Tibial artery (tissue), 4 donors: ENCODE data around the gene ACRV1.
A peak's percentile ranks its signal among the peaks of the same experiment; 100 is the strongest.

ENCODE experiments used
- DNase-seq, 2 donors: peaks; one replicate each; pipeline ENCODE4 v3.0.0-alpha.2; 2019
- H3K27ac ChIP-seq, 2 donors: fragments of 200-600 bp; sonication (generic) in 1 of 2; 1 replicate in 1 of 2; 2 replicates in 1 of 2; pipeline ENCODE4 v1.5.1; 2018 to 2019; ENCODE audit warnings: mild to moderate bottlenecking in 1 of 2
- H3K27me3 ChIP-seq, 2 donors: fragments of 200-600 bp; sonication (generic) in 1 of 2; one replicate each; pipeline versions ENCODE4 v1.5.1 to v1.6.0; 2016 to 2019
- H3K36me3 ChIP-seq, 3 donors: fragments of 200-600 bp; sonication (generic) in 2 of 3; one replicate each; pipeline ENCODE4 v1.5.1; 2016 to 2019; ENCODE audit warnings: mild to moderate bottlenecking in 2 of 3
- H3K4me1 ChIP-seq, 4 donors: fragments of 200-600 bp; sonication (generic) in 2 of 4; 1 replicate in 3 of 4; 2 replicates in 1 of 4; pipeline ENCODE4 v1.5.1; 2016 to 2019
- H3K4me3 ChIP-seq, 2 donors: fragments of 200-600 bp; sonication (generic) in 1 of 2; 1 replicate in 1 of 2; 2 replicates in 1 of 2; pipeline ENCODE4 v1.5.1; 2018 to 2019; ENCODE audit warnings: mild to moderate bottlenecking in 2 of 2
- H3K9me3 ChIP-seq, 3 donors: fragments of 200-600 bp; sonication (generic) in 1 of 3; one replicate each; pipeline ENCODE4 v1.5.1; 2016 to 2019
- CTCF ChIP-seq, 2 experiments: fragments of 200-600 bp in 1 of 2; fragments of 450-650 bp in 1 of 2; IDR thresholded peaks; one replicate each; pipeline ENCODE4 v1.5.1; 2017 to 2019; ENCODE audit warnings: antibody characterized with exemption in 2 of 2, mild to moderate bottlenecking in 1 of 2, moderate library complexity in 1 of 2
- intact Hi-C: fragments of 100-400 bp; cut with DNase I; formaldehyde crosslinking; loops from one replicate; pipeline ENCODE4 v1.15.0; 2023; ENCODE audit warnings: low total_unique reads

Gene ACRV1

GRCh38 chr11:125621995-125622394 lies 58.7 kb downstream of the ACRV1 start:
- TF ChIP-seq CTCF (IDR thresholded peaks at IDR 0.05): no peak
- Histone ChIP-seq H3K4me1 (peaks cover 0 to 48% (median 24%) of the 10 kb centered on the region in 4 donors), H3K27me3 (no peaks in the 10 kb centered on the region), H3K9me3 (no peaks in the 10 kb centered on the region), H3K4me3 (peak overlapping the region in 1 of 2 donors; percentile 1), H3K36me3 (peaks cover 33 to 48% (median 44%) of the 10 kb centered on the region in 3 donors), H3K27ac (peak overlapping the region; percentile 26 to 92)
- no peak for DNase-seq
- intact Hi-C loops: loop anchor here (10.0 kb wide), 1 partner anchor 857 kb away; the partner anchor contains the start of gene ESAM
